Uterus (tissue), 4 donors: ENCODE data around the gene ZNF513. TPM values are rescaled to one million over a fixed set of nuclear protein-coding genes. Genes with fewer than 3 reads are reported as not detected.

Source experiments
- DNase-seq, 2 donors: peaks; one replicate each; pipeline ENCODE4 v3.0.0-alpha.2; 2019 to 2020
- H3K27ac ChIP-seq, 2 donors: fragments of 200-600 bp; sonication (generic); 1 replicate in 1 of 2; 2 replicates in 1 of 2; pipeline ENCODE4 v1.5.1; 2016 to 2018
- H3K27me3 ChIP-seq, 2 donors: fragments of 200-600 bp; sonication (generic); one replicate each; pipeline ENCODE4 v1.5.1; 2018 to 2019; ENCODE audit warnings: control low read depth in 1 of 2
- H3K36me3 ChIP-seq, 2 donors: fragments of 200-600 bp; sonication (generic); one replicate each; pipeline ENCODE4 v1.5.1; 2019; ENCODE audit warnings: control low read depth in 1 of 2
- H3K4me1 ChIP-seq, 2 donors: fragments of 200-600 bp; sonication (generic); one replicate each; pipeline ENCODE4 v1.5.1; 2018 to 2019; ENCODE audit warnings: control low read depth in 1 of 2
- H3K4me3 ChIP-seq, 2 donors: fragments of 200-600 bp; sonication (generic); 1 replicate in 1 of 2; 2 replicates in 1 of 2; pipeline ENCODE4 v1.5.1; 2018 to 2019; ENCODE audit warnings: mild to moderate bottlenecking in 1 of 2
- H3K9me3 ChIP-seq, 2 donors: fragments of 200-600 bp; sonication (generic); one replicate each; pipeline ENCODE4 v1.5.1; 2019; ENCODE audit warnings: control low read depth in 1 of 2
- CTCF ChIP-seq, 4 experiments: fragments of 200-600 bp in 2 of 4; fragments of 450-650 bp in 2 of 4; sonication (generic) in 2 of 4; IDR thresholded peaks; one replicate each; pipeline ENCODE4 v1.5.1; 2016 to 2019; ENCODE audit warnings: antibody characterized with exemption in 4 of 4, mild to moderate bottlenecking in 2 of 4, moderate library complexity in 1 of 4
- POLR2A ChIP-seq, 2 donors: fragments of 450-650 bp; IDR thresholded peaks; one replicate each; pipeline ENCODE4 v1.6.1; 2016; ENCODE audit warnings: antibody characterized with exemption in 2 of 2, mild to moderate bottlenecking in 1 of 2, moderate library complexity in 1 of 2
- intact Hi-C: fragments of 100-400 bp; cut with DNase I; formaldehyde crosslinking; loops from one replicate; pipeline ENCODE4 v1.15.1; 2023; ENCODE audit warnings: low total_unique reads
- total RNA-seq, 4 donors: library from RNA; depleted of rRNA in 3 of 4; stranded (reverse); fragments of >200 nt in 3 of 4; gene quantifications; one replicate each; pipeline versions ENCODE4 v1.1.0 to v1.2.4, GENCODE V29; 2014 to 2023
- donor health status: DM: yes; HTN: yes; CAD: no.

ZNF513 gene
- total RNA-seq, 4 donors from 2014 or later, result 0.88 to 16.1 (median 12.0) TPM

GRCh38 chr2:27376866-27377617 lies 3.5 kb downstream of the ZNF513 start:
- Histone ChIP-seq H3K27ac (no peak overlapping the region), H3K27me3 (no peaks in the 10 kb centered on the region), H3K4me3 (no peak overlapping the region), H3K36me3 (no peaks in the 10 kb centered on the region), H3K4me1 (peaks cover 3 to 8% of the 10 kb centered on the region in 2 donors), H3K9me3 (no peaks in the 10 kb centered on the region)
- no peak for DNase-seq
- no peak for TF ChIP-seq POLR2A (IDR thresholded peaks at IDR 0.05)
- TF ChIP-seq CTCF (IDR thresholded peaks at IDR 0.05), result no peak
- intact Hi-C loops, result no loop called here

- H3K9me3 ChIP-seq, result no peaks in the 10 kb centered on the region
- H3K4me3 ChIP-seq, result no peak overlapping the region
- peaks cover 10 to 16% of the 10 kb centered on the region in 2 donors for H3K4me1 ChIP-seq
- intact Hi-C loops, result no loop called here
- no peaks in the 10 kb centered on the region for H3K27me3 ChIP-seq
- H3K36me3 ChIP-seq, result no peaks in the 10 kb centered on the region
- H3K27ac ChIP-seq, result no peak overlapping the region
- DNase-seq, result no peak
- TF ChIP-seq POLR2A (IDR thresholded peaks at IDR 0.05) (no peak), CTCF (IDR thresholded peaks at IDR 0.05) (no peak)
Measured at GRCh38 chr2:27376151-27376865, 4.2 kb downstream of the ZNF513 start.

GRCh38 chr2:27375513-27376099 lies 4.9 kb downstream of the ZNF513 start:
- Histone ChIP-seq H3K4me1 (peaks cover 10 to 19% of the 10 kb centered on the region in 2 donors), H3K4me3 (no peak overlapping the region), H3K27me3 (no peaks in the 10 kb centered on the region), H3K36me3 (no peaks in the 10 kb centered on the region), H3K9me3 (no peaks in the 10 kb centered on the region), H3K27ac (no peak overlapping the region)
- DNase-seq, result no peak
- TF ChIP-seq POLR2A (IDR thresholded peaks at IDR 0.05), result no peak
- no peak for TF ChIP-seq CTCF (IDR thresholded peaks at IDR 0.05)
- intact Hi-C loops, result no loop called here

GRCh38 chr2:27373567-27373966 lies 7.0 kb downstream of the ZNF513 start:
- TF ChIP-seq CTCF (IDR thresholded peaks at IDR 0.05), result no peak
- TF ChIP-seq POLR2A (IDR thresholded peaks at IDR 0.05), result no peak
- H3K27me3 ChIP-seq, result no peaks in the 10 kb centered on the region
- no peak overlapping the region for H3K27ac ChIP-seq
- no peaks in the 10 kb centered on the region for H3K36me3 ChIP-seq
- no peak overlapping the region for H3K4me3 ChIP-seq
- H3K9me3 ChIP-seq, result no peaks in the 10 kb centered on the region
- DNase-seq, result no peak
- peaks cover 16 to 30% of the 10 kb centered on the region in 2 donors for H3K4me1 ChIP-seq
- intact Hi-C loops, result no loop called here

- no peaks in the 10 kb centered on the region for H3K27me3 ChIP-seq
- H3K4me3 ChIP-seq, result no peak overlapping the region
- no peak overlapping the region for H3K27ac ChIP-seq
- TF ChIP-seq CTCF (IDR thresholded peaks at IDR 0.05) (no peak), POLR2A (IDR thresholded peaks at IDR 0.05) (no peak)
- H3K4me1 ChIP-seq, result peaks cover 16 to 30% of the 10 kb centered on the region in 2 donors
- intact Hi-C loops, result no loop called here
- H3K9me3 ChIP-seq, result no peaks in the 10 kb centered on the region
- H3K36me3 ChIP-seq, result no peaks in the 10 kb centered on the region
- DNase-seq, result no peak
Measured at GRCh38 chr2:27372937-27373336, 7.6 kb downstream of the ZNF513 start.
